IPS DF 4.7 (cell line): ENCODE results near the gene MITF.

Experiments
- DNase-seq: peaks from one replicate; pipeline ENCODE4 v3.0.0-alpha.2; 2013; ENCODE audit warnings: low spot score; ENCODE audit errors: extremely low read depth

MITF gene

GRCh38 chr3:69838217-69838616 is 99.0 kb downstream of the MITF start:
- DNase-seq = no peak

GRCh38 chr3:69838696-69839515 is 99.6 kb downstream of the MITF start:
- no peak for DNase-seq

DNA sequence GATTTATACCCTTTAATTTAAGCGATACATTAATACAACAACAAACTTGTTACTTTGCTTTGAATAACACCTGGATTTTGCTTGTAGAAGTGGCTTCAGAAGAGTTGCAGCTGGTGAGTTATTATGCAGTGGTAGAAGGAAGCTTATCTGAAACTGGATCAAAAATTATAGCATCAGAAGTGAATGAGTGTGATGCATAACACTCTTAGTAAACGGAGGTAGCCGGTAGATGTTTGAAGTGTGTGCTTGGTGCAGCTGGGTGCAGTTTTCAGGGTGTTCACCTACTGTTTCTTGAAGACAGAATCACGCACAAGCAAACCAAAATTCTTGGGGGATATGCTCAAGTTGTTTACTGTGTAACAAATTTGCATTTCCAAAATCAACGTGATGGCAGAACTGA is 103.1 kb downstream of the MITF start:
- no peak for DNase-seq

DNA sequence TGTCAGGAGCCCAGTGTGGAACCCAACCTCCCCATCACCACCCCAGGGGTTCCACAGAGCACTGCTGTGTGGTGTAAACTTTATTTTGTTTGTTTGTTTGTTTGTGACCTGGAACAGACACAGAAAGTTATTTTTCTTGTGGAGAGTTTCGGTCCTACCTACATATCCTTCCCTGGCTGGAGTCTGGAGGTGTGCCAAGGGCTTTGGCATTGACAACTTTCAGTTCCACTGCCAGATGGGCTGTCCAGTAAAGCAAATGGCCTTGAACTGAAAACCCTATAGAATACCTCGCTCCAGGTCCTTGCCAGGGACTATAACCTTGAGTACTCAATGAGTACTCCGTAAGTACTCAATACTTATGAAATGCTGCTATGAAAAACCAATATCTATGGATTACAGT is 103.5 kb downstream of the MITF start:
- DNase-seq = no peak

DNA sequence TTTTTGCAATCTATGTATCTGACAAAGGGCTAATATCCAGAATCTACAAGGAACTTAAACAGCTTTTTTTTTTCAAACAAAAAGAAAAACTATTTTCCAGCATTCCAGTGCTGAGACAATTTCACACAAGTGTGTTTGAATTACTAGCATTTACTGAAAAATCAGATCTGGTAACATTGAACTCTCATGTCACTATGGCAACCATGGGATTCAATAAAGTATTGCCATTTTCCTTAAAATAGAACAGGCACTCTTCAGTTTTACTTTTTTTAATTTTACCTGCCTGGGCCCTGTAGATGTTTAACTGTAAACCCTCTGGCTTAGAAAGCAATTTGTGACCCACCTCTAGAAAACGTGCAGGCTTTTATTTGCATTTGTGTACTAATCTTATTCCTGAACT is 105.4 kb downstream of the MITF start:
- no peak for DNase-seq

DNA sequence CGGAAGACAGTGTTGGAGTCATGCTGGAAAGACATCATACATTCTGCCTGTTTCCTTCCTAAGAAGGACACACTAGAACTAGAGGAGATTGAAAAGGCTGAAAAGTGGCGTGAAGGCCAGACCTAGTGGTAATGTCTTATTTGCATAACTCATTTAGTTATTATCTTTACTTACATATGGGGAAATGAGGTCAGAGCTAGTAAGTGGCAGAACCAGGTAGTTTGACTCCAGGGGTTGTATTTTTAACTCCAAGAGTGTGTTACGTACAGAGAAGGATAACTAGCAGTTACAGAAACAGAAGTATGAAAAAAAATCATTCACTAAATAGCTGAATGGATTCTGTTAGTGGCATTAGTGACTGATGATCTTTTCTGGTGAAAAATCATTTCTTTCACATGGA is 108.0 kb downstream of the MITF start:
- no peak for DNase-seq

GRCh38 chr3:69848113-69848512 is 108.8 kb downstream of the MITF start:
- no peak for DNase-seq

DNA sequence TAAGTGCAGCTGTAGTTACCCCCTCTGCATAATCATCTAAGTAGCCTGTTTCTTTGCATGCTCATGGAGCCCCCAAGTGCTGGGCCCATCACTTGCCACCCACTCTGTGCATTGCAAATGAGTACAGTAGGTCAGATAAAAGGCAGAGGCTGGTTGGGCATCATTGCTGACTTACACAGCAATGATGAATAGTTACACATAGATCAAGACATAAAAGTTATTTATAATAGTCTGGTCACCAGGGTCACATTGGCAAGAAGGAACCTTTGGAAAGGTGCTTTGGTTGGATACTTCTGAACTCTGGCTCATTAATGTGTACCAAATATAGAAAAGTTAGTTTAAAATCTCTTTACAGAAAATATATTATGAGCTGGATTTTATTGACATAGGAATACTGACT is 111.6 kb downstream of the MITF start:
- no peak for DNase-seq

- no peak for DNase-seq
These were observed 113.8 kb downstream of the MITF start for GRCh38 chr3:69853027-69853426.

DNA sequence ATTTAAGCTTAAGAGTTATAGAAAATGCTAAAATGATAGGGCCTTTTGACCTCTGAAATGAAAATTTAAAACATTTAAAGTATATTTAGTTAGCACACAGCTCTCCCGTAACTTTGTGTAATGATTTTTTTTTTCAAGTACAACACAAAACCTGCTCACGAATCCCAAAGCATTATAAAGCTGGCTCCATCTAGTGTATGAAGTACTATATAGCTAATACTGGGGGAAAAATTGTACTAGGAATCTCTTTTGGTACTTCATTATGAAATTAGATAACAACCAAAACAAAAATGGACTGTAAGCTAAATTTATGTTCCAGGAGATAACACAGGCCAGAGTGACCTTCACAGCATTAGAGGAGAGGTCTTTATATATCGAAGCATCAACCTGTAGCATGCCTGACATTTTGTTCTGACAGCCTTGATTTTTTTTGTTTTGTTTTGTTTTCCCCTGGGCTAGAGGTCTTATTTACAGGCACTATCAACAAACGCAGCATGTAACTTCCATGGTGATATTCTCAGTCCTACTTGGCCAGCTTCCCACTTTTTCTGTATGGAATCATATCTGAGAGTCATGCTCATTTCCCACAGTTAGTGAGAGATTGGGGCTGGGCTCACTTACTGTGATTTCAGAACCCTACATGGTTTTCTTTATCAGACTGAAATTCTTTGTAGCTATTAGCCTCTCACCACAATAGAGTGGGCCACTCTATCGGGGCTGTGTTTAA is 116.3 kb downstream of the MITF start:
- DNase-seq = no peak

- DNase-seq = no peak
These were observed 117.9 kb downstream of the MITF start for GRCh38 chr3:69856965-69857705.

GRCh38 chr3:69861556-69861955 is 122.3 kb downstream of the MITF start:
- DNase-seq = no peak

DNA sequence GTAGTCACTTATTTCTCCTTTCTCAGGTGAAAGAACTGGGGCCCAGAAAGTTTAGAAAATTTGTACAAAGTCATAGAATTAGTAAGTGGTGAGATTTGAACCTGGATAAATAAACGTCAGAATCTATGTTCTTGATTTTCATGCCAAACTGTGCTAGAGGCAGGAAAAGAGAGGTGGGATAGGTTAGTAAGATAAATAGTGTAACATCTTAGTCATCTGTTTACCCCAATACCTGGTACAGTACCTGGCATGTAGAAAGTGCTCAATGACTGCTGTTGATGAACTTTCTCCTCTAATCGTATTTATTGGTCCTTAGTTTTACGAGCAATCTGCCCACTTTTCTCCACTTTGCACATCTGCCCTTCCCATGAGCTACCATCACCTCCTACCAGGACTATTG is 124.9 kb downstream of the MITF start:
- no peak for DNase-seq

GRCh38 chr3:69864766-69865165 is 125.5 kb downstream of the MITF start:
- no peak for DNase-seq

DNA sequence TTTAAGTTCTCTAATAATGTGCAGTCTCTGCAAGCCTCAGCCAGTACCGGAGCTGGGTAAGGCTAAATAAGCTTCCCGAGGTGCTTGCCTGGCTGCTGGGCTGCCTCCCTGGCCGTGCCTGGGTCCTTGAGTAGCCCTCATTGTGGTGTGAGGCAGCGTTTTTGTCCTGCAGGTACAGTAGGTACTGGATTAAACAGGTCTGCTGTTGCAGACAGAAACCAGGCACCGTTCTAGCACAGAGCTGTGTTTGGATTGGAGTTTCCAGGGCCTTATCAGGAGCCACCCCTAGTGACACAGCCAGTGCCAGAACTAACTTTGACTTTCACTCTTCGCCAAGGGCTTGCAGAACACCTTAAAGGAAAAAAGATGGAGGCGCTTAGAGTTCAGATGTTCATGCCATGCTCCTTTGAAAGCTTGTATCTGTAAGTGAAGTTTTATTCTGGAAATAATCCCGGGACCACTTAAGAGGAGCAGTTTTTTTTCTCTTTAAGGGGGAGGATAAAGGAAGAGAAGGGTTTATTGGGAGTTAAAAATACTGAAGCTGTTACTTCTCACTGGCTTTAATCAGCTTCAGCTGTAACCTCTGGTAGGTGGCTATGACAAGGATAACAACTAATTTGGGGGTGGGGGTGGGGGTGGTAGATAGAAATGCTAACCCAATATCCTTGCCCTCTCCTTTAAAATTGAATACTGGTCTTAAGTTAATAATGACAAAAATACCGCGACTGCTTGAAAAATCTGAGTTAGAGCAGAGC is 126.8 kb downstream of the MITF start:
- DNase-seq = no peak

DNA sequence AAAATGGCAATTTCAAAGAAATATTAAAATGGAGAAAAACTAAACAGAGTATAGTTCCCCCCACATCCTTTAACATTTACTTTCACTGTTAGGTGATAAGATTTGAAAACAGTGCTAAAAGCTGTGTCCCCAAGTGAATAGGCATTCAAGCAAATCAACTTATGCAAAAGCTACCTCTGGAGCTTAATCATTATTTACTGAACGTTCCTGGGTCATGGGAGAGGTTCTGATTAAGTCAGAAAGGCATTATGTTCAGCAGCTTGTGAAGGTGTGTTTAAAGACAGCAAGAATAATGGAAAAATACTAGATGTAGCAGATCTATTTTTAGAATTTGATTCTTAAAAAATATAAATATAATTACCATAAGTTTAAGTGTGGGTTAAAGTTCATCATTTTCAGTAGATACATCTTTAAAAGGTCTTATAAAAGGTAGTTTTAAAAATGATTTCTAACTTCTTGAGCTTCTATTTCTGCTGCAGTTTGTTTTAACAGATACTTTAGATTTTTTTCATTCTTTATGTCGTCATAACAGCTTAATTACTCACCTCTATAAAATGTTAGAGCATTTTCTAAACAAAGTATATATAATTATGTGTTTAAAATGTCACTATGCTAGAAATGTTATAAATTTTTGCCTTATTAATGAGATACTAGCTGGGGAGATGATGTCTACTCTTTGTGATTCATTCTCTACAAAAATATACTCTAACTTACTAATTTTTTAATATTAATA is 127.9 kb downstream of the MITF start:
- DNase-seq = no peak

DNA sequence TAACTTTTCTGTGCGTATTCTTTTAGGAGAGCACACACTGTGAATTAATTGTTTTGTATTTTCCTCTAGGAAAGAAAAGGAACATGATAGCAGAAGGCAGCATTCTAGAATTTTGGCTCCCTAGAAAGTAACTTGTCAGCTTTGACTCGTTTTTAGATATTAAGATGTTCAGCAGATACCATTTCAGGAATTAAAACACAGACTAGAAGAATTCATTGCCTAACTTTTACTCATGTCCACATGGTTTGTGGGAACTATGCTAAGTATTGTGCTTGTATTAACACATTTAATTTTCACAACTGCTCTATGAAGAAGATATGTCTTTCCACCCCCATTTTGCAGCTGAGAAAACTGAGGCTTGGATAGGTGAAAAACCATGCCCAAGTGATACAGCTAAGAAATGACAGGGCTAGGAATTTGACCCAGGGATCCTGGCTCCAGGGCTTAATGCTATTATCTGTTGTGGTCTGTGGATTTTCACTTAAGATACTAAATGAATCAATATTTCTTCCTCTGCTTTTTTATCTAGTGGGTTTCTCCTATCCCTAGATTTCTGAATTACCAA is 128.8 kb downstream of the MITF start:
- DNase-seq = no peak

DNA sequence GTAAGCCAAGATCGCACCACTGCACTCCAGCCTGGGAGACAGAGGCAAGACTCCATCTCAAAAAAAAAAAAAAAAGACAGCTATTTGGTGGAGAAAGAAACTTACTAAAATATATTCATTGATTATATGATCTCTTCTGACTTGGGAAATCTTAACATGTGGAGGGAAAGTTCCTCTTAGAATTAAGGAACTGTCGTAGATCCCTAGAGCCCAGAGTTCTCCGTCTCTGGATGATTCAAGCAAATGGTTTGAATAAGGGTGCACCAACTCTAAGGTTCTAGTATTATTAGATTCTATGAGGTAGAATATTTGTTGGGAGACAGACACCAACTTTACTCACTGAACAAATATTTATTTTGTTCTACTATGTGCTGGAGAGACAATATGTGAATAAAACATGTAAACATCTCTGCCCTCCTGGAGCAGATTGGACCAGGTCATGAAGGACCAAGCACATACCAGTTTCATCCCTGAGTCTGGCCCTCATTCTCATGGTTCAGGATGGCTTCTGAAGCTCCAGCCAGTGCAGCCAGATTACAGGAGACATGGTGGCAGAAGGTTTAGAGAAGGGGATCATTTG is 129.7 kb downstream of the MITF start:
- DNase-seq = no peak

- DNase-seq = no peak
These were observed 130.4 kb downstream of the MITF start for GRCh38 chr3:69869643-69870042.

GRCh38 chr3:69871251-69871650 is 132.0 kb downstream of the MITF start:
- no peak for DNase-seq
